Stromal cell of bone marrow (primary cell): ENCODE results near the gene ARHGAP8.

ENCODE experiments used
- DNase-seq: peaks from one replicate; pipeline ENCODE4 v3.0.0-alpha.2; 2012; ENCODE audit warnings: low read depth

Gene ARHGAP8

GRCh38 chr22:44726439-44726838 is 25.9 kb upstream of the ARHGAP8 start:
- no peak for DNase-seq

GRCh38 chr22:44727148-44727547 is 25.2 kb upstream of the ARHGAP8 start:
- DNase-seq: no peak

- no peak for DNase-seq
Measured at GRCh38 chr22:44727709-44728108, 24.7 kb upstream of the ARHGAP8 start.

- DNase-seq: no peak
Measured at GRCh38 chr22:44728761-44729324, 23.5 kb upstream of the ARHGAP8 start.

GRCh38 chr22:44729391-44730021 is 22.9 kb upstream of the ARHGAP8 start:
- DNase-seq: no peak

GRCh38 chr22:44730022-44730393 is 22.4 kb upstream of the ARHGAP8 start:
- no peak for DNase-seq

- DNase-seq: no peak
Measured at GRCh38 chr22:44730490-44731356, 21.7 kb upstream of the ARHGAP8 start.

GRCh38 chr22:44731357-44731970 is 20.9 kb upstream of the ARHGAP8 start:
- DNase-seq: no peak

- no peak for DNase-seq
Measured at GRCh38 chr22:44732017-44732561, 20.3 kb upstream of the ARHGAP8 start.

- DNase-seq: no peak
Measured at GRCh38 chr22:44732661-44733060, 19.7 kb upstream of the ARHGAP8 start.

- DNase-seq: no peak
Measured at GRCh38 chr22:44733426-44734106, 18.8 kb upstream of the ARHGAP8 start.

- DNase-seq: no peak
Measured at GRCh38 chr22:44734278-44734677, 18.1 kb upstream of the ARHGAP8 start.

- no peak for DNase-seq
Measured at GRCh38 chr22:44734801-44735517, 17.4 kb upstream of the ARHGAP8 start.

GRCh38 chr22:44735518-44736428 is 16.6 kb upstream of the ARHGAP8 start:
- no peak for DNase-seq

- DNase-seq: no peak
Measured at GRCh38 chr22:44736581-44737405, 15.6 kb upstream of the ARHGAP8 start.

- DNase-seq: no peak
Measured at GRCh38 chr22:44737406-44738346, 14.7 kb upstream of the ARHGAP8 start.

GRCh38 chr22:44738347-44738715 is 14.0 kb upstream of the ARHGAP8 start:
- no peak for DNase-seq

- no peak for DNase-seq
Measured at GRCh38 chr22:44739024-44739423, 13.4 kb upstream of the ARHGAP8 start.
